ENCODE results near the gene TLCD3A. TPM values are rescaled to one million over a fixed set of nuclear protein-coding genes. Genes with fewer than 3 reads are reported as not detected.

Gene TLCD3A
- 28.3 and 38.4 TPM in 2 replicates for total RNA-seq

DNA sequence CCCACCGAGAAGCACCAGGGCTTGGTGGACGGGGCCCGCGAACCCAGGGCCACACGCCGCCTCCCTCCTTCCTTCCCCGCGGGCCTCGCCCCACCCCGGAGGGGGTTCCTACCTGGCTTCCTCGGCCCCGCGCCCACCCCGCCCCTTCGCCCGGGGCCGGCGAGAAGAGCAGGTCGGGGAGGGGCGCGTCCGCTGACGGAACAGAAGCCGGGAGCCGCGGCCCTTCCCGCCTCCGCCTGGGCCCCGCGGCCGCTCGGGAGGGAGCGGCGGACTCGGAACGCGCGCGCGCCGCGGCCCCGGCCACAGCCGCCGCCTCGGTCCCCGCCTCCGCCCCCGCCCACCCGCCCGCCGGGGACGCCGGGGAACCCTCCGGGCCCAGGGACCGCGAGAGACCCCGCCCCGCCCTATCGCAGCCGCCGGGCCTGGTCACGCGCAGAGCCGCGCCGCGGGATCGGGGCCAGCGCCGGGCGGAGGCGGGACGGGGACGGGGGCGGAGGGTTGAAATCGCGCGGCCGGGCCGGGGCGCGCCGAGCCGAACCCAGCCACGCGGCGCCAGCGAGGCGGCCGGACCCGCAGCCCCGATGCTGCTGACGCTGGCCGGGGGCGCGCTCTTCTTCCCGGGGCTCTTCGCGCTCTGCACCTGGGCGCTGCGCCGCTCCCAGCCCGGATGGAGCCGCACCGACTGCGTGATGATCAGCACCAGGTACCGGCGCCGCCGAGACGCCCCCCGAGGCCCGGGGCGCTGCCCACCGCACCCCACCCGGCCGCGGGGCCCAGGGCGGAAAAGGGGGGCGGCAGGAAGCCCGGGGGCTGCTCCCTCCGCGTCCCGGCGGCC lies at the start of gene TLCD3A:
TSS of gene TLCD3A (plus strand) at position 530 of the 835 bp plus-strand sequence. CDS start at position 582, 52 bp downstream.
- Histone ChIP-seq H3K27me3 (ENCODE audit: control insufficient read depth, insufficient read depth, low read length) (no peaks in the 10 kb centered on the region), H3K4me3 (ENCODE audit: low read depth, low read length) (peak within 1 kb of the TSS; percentile 72), H3K36me3 (ENCODE audit: control insufficient read depth, insufficient read depth, low read length) (no peaks in the 10 kb centered on the region)
- TF ChIP-seq, protein P1, sequence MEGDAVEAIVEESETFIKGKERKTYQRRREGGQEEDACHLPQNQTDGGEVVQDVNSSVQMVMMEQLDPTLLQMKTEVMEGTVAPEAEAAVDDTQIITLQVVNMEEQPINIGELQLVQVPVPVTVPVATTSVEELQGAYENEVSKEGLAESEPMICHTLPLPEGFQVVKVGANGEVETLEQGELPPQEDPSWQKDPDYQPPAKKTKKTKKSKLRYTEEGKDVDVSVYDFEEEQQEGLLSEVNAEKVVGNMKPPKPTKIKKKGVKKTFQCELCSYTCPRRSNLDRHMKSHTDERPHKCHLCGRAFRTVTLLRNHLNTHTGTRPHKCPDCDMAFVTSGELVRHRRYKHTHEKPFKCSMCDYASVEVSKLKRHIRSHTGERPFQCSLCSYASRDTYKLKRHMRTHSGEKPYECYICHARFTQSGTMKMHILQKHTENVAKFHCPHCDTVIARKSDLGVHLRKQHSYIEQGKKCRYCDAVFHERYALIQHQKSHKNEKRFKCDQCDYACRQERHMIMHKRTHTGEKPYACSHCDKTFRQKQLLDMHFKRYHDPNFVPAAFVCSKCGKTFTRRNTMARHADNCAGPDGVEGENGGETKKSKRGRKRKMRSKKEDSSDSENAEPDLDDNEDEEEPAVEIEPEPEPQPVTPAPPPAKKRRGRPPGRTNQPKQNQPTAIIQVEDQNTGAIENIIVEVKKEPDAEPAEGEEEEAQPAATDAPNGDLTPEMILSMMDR (IDR thresholded peaks at IDR 0.05; ENCODE audit: insufficient read depth, low read length, poor library complexity, severe bottlenecking) = no peak
- DNase-seq (ENCODE audit: low read depth) = no peak

DNA sequence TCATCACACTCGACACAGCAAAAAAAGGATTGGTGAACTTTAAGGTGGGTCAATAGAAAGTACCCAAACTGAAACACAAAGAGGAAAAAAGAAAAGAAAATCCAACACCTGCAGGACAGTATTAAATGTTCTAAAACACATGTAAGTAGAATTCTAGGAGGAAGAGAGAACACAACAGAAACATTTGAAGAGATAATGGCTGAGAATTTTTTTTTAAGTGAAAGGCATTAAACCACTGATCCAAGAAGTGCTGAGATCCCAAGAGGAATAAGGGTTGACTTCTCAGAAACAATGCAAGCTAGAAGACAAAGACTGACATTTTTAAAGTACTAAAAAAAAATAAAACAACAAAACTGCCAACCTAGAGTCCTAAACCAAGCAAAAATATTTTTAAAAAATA lies 49.4 kb upstream of the TLCD3A start:
- peaks cover 1% of the 10 kb centered on the region for H3K36me3 ChIP-seq (ENCODE audit: control insufficient read depth, insufficient read depth, low read length)
- H3K27me3 ChIP-seq (ENCODE audit: control insufficient read depth, insufficient read depth, low read length) = no peaks in the 10 kb centered on the region
- no peak for DNase-seq (ENCODE audit: low read depth)
- no peak overlapping the region for H3K4me3 ChIP-seq (ENCODE audit: low read depth, low read length)
- TF ChIP-seq, protein P1 (IDR thresholded peaks at IDR 0.05; ENCODE audit: insufficient read depth, low read length, poor library complexity, severe bottlenecking) = no peak

DNA sequence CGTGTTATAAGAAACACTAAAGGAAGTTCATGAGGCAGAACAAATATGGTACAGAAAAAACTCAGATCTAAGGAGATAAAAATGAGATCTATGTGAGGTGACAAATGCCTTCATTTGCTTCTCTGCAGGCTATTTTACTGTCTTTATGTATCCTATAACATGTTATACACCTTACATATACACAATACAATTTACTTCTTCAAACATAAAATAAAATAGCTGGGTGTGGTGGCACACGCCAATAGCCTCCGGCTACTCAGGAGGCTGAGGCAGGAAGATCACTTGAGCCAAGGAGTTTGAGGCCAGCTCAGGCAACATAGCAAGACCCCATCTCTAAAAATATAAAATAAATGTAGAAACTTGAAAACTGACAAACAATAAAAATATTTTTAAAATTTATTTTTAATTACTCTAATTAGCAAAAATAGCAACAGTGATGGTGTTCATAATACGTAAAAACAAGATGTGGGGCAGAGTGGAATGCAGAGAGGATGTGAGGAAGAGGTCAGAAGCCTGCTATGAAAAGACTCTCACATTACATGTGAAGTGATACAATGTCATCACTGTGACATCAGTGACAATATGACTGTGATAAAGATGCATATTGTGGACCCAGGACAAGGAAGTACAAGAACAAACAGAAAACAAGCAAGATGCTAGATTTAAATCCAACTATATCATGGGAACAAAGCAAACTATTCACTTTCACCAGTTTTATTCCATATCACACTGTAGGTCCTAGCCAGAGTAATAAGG lies 48.7 kb upstream of the TLCD3A start:
- TF ChIP-seq, protein P1 (IDR thresholded peaks at IDR 0.05; ENCODE audit: insufficient read depth, low read length, poor library complexity, severe bottlenecking) = no peak
- peaks cover 1% of the 10 kb centered on the region for H3K36me3 ChIP-seq (ENCODE audit: control insufficient read depth, insufficient read depth, low read length)
- no peak for DNase-seq (ENCODE audit: low read depth)

DNA sequence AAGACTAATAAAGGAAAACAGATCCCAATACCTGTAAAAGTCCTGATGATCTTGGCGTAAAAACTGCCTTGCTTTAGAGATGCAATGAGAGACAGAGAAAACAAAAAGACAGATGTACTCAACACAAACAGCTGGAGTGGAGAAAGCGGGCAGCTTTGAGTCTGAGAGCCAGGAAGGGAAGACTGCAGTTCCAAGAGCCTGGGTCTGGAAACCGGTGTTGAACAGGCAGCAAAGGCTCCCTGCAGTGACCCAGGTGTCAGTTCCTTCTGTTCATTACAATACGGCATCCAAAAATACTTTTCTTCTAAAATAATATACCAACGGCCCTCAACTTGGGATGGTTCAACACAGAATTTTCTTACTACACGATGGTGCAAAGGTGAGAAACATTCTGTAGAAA lies 47.4 kb upstream of the TLCD3A start:
- no peak for DNase-seq (ENCODE audit: low read depth)
- Histone ChIP-seq H3K27me3 (ENCODE audit: control insufficient read depth, insufficient read depth, low read length) (no peaks in the 10 kb centered on the region), H3K4me3 (ENCODE audit: low read depth, low read length) (no peak overlapping the region), H3K36me3 (ENCODE audit: control insufficient read depth, insufficient read depth, low read length) (peaks cover 1% of the 10 kb centered on the region)
- TF ChIP-seq, protein P1 (IDR thresholded peaks at IDR 0.05; ENCODE audit: insufficient read depth, low read length, poor library complexity, severe bottlenecking) = no peak

More for the DNA sequence above, 48.7 kb upstream of the TLCD3A start:
- Histone ChIP-seq H3K4me3 (ENCODE audit: low read depth, low read length) (no peak overlapping the region), H3K27me3 (ENCODE audit: control insufficient read depth, insufficient read depth, low read length) (no peaks in the 10 kb centered on the region)

DNA sequence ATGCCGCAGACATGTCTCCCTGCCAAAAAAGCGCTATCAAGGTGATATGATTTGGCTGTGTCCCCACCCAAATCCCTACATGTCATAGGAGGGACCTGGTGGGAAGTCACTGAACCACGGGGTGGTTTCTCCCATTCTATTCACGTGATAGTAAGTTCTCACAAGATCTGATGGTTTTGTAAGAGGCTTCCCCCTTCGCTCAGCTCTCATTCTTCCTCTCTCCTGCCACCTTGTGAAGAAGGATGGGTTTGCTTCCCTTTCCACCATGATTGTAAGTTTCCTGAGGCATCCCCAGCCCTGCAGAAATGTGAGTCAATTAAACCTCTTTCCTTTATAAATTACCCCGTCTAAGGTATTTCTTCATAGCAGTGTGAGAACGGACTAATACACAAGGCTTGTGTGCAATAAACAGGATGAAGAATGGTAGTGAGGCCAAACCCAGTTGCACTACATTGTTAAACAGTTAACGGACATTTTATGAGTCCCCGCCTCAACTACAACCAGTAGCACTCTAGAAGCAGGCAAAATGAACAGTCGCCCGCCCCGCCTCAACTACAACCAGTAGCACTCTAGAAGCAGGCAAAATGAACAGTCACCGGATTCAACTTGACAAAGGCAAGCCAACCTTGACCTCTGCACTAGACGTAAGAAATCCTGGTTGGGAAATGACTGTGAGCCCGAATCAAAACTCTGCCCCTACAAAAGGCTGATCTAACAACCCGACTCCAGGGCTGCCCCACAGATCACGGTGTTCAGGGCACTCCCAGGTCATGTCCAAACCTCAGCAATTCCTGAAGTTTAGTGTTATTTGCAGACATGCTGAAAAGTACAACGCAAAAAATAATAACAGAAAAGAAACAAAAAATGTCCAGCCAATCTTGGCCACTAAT lies 44.1 kb upstream of the TLCD3A start:
- no peaks in the 10 kb centered on the region for H3K27me3 ChIP-seq (ENCODE audit: control insufficient read depth, insufficient read depth, low read length)
- no peak overlapping the region for H3K4me3 ChIP-seq (ENCODE audit: low read depth, low read length)
- no peak for DNase-seq (ENCODE audit: low read depth)
- H3K36me3 ChIP-seq (ENCODE audit: control insufficient read depth, insufficient read depth, low read length) = peaks cover 1% of the 10 kb centered on the region
- TF ChIP-seq, protein P1 (IDR thresholded peaks at IDR 0.05; ENCODE audit: insufficient read depth, low read length, poor library complexity, severe bottlenecking) = peak; percentile 3
